Measurements from ENCODE around the gene ALOX5AP.
A peak's percentile ranks its signal among the peaks of the same experiment; 100 is the strongest.

DNA sequence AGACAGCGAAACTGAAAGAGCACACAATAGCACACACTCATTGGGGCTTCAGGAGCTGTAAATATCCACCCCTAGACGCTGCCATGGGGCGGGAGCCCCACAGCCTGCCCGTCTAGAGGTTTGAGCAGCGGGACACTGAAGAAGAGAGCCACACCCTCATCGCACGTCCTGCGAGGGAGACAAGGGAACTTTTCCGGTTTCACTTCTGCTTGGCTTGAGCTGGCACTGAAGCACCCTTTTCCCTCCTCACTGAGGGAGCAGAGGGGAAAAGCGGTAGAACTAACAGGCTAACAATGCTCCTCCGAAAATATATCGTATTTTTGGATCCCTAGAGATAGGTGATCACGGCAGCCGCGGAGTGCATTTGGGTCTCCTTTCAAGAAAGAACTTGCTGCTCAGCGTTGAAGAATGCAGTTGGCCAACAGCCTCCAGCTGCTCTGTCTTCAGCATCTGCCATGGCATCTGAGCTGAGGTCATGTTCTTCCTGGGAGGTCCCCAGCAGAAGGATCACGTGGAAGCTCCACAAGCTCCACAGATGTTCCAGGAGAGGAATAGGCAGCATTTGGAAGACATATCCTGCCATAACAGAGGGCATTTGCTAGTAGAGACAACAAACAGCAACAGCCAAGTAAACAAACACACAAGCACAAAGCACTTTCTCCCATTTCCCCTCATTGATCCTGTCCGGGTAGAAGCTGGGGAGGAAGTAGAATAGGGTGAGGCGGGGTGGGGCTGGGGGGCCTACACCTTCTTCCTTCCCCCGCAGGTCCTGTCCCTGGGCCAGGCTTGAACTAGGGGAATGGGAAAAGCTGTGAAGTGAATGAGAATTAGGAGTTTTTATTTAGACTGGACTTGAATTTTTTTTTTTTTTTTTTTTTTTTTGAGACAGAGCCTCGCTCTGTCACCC is 44.8 kb upstream of the ALOX5AP start:
- TF ChIP-seq, protein P1, sequence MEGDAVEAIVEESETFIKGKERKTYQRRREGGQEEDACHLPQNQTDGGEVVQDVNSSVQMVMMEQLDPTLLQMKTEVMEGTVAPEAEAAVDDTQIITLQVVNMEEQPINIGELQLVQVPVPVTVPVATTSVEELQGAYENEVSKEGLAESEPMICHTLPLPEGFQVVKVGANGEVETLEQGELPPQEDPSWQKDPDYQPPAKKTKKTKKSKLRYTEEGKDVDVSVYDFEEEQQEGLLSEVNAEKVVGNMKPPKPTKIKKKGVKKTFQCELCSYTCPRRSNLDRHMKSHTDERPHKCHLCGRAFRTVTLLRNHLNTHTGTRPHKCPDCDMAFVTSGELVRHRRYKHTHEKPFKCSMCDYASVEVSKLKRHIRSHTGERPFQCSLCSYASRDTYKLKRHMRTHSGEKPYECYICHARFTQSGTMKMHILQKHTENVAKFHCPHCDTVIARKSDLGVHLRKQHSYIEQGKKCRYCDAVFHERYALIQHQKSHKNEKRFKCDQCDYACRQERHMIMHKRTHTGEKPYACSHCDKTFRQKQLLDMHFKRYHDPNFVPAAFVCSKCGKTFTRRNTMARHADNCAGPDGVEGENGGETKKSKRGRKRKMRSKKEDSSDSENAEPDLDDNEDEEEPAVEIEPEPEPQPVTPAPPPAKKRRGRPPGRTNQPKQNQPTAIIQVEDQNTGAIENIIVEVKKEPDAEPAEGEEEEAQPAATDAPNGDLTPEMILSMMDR (IDR thresholded peaks at IDR 0.05) = no peak
- TF ChIP-seq POLR2A (IDR thresholded peaks at IDR 0.05; ENCODE audit: low read depth) = no peak
- no peak for TF ChIP-seq EP300 (IDR thresholded peaks at IDR 0.05)
- peak; percentile 77 to 80 for TF ChIP-seq POLR2AphosphoS5 (IDR thresholded peaks at IDR 0.05)
